ENCODE results near the gene ALG12. TPM values are rescaled to one million over a fixed set of nuclear protein-coding genes. Genes with fewer than 3 reads are reported as not detected.

ALG12 gene
- total and polyA plus RNA-seq, 2 of the 13 experiments (the other 11 are each of a cell fraction or from before 2014, with no cell fraction given), result 7.8 to 15.8 TPM

DNA sequence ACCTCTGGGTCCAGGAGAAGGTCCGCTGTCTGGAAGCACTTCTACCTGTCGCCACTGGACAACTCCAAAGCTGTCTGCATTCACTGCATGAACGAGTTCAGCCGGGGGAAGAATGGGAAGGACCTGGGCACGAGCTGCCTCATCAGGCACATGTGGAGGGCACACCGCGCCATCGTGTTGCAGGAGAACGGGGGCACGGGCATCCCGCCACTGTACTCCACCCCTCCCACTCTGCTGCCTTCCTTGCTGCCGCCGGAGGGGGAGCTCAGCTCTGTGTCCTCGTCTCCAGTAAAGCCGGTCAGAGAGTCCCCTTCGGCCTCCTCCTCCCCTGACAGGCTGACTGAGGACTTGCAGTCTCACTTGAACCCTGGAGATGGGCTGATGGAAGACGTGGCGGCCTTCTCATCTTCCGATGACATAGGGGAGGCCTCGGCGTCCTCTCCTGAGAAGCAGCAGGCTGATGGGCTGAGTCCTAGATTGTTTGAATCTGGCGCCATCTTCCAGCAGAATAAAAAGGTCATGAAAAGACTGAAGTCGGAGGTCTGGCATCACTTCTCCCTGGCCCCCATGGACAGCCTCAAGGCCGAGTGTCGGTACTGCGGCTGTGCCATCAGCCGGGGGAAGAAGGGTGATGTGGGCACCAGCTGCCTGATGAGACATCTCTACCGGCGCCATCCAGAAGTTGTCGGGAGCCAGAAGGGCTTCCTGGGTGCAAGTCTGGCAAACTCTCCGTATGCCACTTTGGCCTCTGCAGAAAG, 33.6 kb downstream of the ALG12 start:
- Histone ChIP-seq H2AFZ (ENCODE audit: low read length) (no peak overlapping the region), H3K4me1 (ENCODE audit: insufficient read depth, low read length) (no peaks in the 10 kb centered on the region), H3K4me3 (replicated peaks in 1 of 3; ENCODE audit: insufficient read depth in 1 of 3, low read depth in 2 of 3, low read length in 3 of 3) (no peak overlapping the region), H3K4me2 (ENCODE audit: low read depth, low read length) (no peak overlapping the region), H3K27ac (ENCODE audit: extremely low read length, insufficient read depth, low read length) (no peak overlapping the region), H4K20me1 (ENCODE audit: insufficient read depth, low read length) (no peaks in the 10 kb centered on the region; the same call in 1 of the 2 replicates), H3K27me3 (ENCODE audit: control insufficient read depth in 1 of 2, insufficient read depth in 2 of 2, low read length in 2 of 2) (no peaks in the 10 kb centered on the region), H3K79me2 (ENCODE audit: insufficient read depth, low read length) (peaks cover 30% of the 10 kb centered on the region), H3K9me3 (ENCODE audit: low read length) (no peaks in the 10 kb centered on the region), H3K9ac (ENCODE audit: insufficient read depth, low read depth, low read length) (no peak overlapping the region), H3K36me3 (replicated peaks in 1 of 2; ENCODE audit: control insufficient read depth in 1 of 2, insufficient read depth in 2 of 2, low read length in 2 of 2) (peaks cover 18 to 54% of the 10 kb centered on the region in 2 experiments)
- 93% methylated on average over 19 of the region's 31 CpGs for WGBS (ENCODE audit: low lambda C conversion rate)
- FAIRE-seq, result no peak
- ATAC-seq, result no peak
- no peak for DNase-seq (ENCODE audit: low spot score)
- BruUV-seq (replicated peaks), result no TSS peak
- no peak for TF ChIP-seq LCORL (IDR thresholded peaks at IDR 0.05)
- no peak for TF ChIP-seq LCORL (CRISPR knock-in tag; IDR thresholded peaks at IDR 0.05)
- ChIA-PET CTCF (ENCODE audit: low intra/inter-chr PET ratio, low total read pairs) (no interaction called here), POLR2A (no interaction called here)
- in situ Hi-C loops (cut with HindIII; ENCODE audit: extremely low pct_ligation_motif_present, low pct_unique_long_range_greater_than_20kb) (no loop called here), intact Hi-C loops (cut with micrococcal nuclease; ENCODE audit: unreplicated experiment) (no loop called here)

DNA sequence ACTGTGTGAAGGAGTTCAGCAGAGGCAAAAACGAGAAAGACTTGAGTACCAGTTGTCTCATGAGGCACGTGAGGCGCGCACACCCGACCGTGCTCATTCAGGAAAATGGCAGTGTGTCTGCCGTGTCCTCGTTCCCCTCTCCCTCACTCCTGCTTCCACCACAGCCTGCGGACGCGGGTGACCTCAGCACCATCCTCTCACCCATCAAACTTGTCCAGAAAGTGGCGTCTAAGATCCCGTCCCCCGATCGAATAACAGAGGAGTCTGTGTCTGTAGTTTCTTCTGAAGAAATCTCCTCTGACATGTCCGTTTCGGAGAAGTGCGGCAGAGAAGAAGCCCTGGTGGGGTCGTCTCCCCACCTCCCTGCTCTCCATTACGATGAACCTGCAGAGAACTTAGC, 34.2 kb downstream of the ALG12 start:
- no peaks in the 10 kb centered on the region for H3K4me1 ChIP-seq (ENCODE audit: insufficient read depth, low read length)
- POLR2A ChIA-PET, result no interaction called here
- no peak overlapping the region for H3K27ac ChIP-seq (ENCODE audit: extremely low read length, insufficient read depth, low read length)
- H3K9ac ChIP-seq (ENCODE audit: insufficient read depth, low read depth, low read length), result no peak overlapping the region
- CTCF ChIA-PET (ENCODE audit: low intra/inter-chr PET ratio, low total read pairs), result no interaction called here
- no peak overlapping the region for H3K4me3 ChIP-seq (replicated peaks in 1 of 3; ENCODE audit: insufficient read depth in 1 of 3, low read depth in 2 of 3, low read length in 3 of 3)
- no peaks in the 10 kb centered on the region; the same call in 1 of the 2 replicates for H4K20me1 ChIP-seq (ENCODE audit: insufficient read depth, low read length)
- 95% methylated on average over 20 of the region's 20 CpGs for WGBS (ENCODE audit: low lambda C conversion rate)
- BruUV-seq (replicated peaks), result no TSS peak
- in situ Hi-C loops (cut with HindIII; ENCODE audit: extremely low pct_ligation_motif_present, low pct_unique_long_range_greater_than_20kb), result no loop called here
- no peaks in the 10 kb centered on the region for H3K9me3 ChIP-seq (ENCODE audit: low read length)
- TF ChIP-seq NR0B2 (CRISPR knock-in tag; IDR thresholded peaks at IDR 0.05), result no peak
- TF ChIP-seq, protein P1, sequence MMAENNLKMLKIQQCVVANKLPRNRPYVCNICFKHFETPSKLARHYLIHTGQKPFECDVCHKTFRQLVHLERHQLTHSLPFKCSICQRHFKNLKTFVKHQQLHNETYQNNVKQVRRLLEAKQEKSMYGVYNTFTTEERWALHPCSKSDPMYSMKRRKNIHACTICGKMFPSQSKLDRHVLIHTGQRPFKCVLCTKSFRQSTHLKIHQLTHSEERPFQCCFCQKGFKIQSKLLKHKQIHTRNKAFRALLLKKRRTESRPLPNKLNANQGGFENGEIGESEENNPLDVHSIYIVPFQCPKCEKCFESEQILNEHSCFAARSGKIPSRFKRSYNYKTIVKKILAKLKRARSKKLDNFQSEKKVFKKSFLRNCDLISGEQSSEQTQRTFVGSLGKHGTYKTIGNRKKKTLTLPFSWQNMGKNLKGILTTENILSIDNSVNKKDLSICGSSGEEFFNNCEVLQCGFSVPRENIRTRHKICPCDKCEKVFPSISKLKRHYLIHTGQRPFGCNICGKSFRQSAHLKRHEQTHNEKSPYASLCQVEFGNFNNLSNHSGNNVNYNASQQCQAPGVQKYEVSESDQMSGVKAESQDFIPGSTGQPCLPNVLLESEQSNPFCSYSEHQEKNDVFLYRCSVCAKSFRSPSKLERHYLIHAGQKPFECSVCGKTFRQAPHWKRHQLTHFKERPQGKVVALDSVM (CRISPR knock-in tag; IDR thresholded peaks at IDR 0.05), result no peak
- TF ChIP-seq MXD1 (CRISPR knock-in tag; IDR thresholded peaks at IDR 0.05), result no peak
- TF ChIP-seq ZNF576 (CRISPR knock-in tag; IDR thresholded peaks at IDR 0.05), result no peak
- TF ChIP-seq ZNF382 (CRISPR knock-in tag; IDR thresholded peaks at IDR 0.05; ENCODE audit: borderline replicate concordance), result no peak
- no peak overlapping the region for H2AFZ ChIP-seq (ENCODE audit: low read length)
- intact Hi-C loops (cut with micrococcal nuclease; ENCODE audit: unreplicated experiment), result no loop called here
- ATAC-seq (no peak), DNase-seq (ENCODE audit: low spot score) (no peak), FAIRE-seq (no peak)
- H3K27me3 ChIP-seq (ENCODE audit: control insufficient read depth in 1 of 2, insufficient read depth in 2 of 2, low read length in 2 of 2), result no peaks in the 10 kb centered on the region
- H3K4me2 ChIP-seq (ENCODE audit: low read depth, low read length), result no peak overlapping the region
- peaks cover 33% of the 10 kb centered on the region for H3K79me2 ChIP-seq (ENCODE audit: insufficient read depth, low read length)
- peaks cover 17 to 52% of the 10 kb centered on the region in 2 experiments for H3K36me3 ChIP-seq (replicated peaks in 1 of 2; ENCODE audit: control insufficient read depth in 1 of 2, insufficient read depth in 2 of 2, low read length in 2 of 2)
